HG02840 (cell line): ENCODE measurements around the gene STOML1.
"Not testable (repeated sequence)": the region's sequence is repeated elsewhere in the genome, so short reads cannot be mapped to it uniquely, and the experiment has no call there.

ENCODE experiments used
- ATAC-seq: cut with Tn5 transposase; IDR thresholded peaks from one replicate; pipeline ENCODE4 v1.9.1; 2021; ENCODE audit warnings: mild to moderate bottlenecking, moderate library complexity, moderate number of reproducible peaks; ENCODE audit not compliant: unreplicated experiment, low FRiP score

The STOML1 gene

DNA sequence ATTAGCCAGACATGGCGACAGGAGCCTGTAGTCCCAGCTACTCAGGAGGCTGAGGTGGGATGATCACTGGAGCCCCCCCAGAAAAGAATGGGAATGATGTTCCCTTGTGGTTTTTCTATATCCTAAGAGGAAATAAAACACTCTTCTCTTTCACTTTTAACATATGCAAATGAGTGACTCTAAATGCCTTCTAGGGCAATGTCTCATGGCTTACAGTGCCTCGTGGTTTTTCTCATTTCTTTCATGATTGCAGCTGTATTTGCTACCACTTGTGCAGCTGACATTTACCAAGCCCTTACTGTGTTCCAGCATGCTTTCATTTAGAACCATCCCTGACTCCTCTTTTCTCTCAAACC, 26.4 kb downstream of the STOML1 start:
- ATAC-seq: no peak

DNA sequence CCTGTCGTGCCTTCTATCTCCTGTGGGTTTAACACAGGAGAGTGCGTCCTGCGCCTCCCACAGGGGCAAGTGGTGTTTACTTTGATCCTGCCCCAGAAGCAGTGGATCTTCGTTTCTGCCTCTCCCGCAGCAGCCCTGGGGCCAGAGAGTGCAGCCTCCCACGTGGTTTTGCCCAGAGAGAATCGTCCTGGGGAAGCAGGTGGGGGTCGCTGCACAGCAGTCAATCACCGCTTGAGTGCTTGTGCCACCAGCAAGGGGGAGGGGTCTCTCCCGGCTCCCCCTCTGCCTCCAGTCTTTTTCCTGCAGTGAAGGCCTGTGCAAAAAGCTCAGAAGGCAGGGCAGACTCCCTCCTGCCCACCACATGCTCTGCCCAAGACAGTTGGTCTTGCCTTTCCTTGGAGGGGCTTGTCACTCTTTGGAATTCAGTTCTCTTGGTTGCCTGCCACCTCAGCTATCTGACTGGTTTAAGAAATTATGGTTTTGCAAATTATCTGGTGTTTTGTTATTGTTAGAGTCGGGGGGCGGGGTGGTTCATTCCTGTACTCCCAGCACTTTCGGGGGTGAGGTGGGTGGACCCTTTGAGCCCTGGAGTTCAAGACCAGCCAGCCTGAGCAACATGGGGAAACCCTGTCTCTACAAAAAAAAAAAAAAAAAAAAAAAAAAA, 26.9 kb downstream of the STOML1 start:
- ATAC-seq: no peak

- ATAC-seq: no peak
Measured at GRCh38 chr15:73964736-73965093, 27.4 kb downstream of the STOML1 start.

DNA sequence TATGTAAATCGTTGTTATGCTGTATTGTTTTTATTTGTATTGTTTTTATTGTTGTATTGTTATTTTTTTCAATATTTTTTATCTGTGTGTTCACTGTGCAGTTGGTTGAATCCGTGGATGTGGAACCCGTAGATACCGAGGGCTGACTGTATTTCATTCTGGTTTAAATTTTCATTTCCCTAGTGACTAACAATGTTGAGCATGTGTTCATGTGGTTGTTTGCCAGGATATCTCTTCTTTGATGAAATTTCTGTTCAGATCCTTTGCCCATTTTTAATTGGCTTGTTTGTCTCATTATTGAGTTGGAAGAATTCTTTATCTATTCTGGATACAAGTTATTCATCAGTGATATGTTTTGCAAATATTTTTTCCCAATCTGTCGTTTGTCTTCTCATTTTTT, 29.7 kb downstream of the STOML1 start:
- no peak for ATAC-seq

GRCh38 chr15:73960472-73961070, 31.5 kb downstream of the STOML1 start:
- not testable (repeated sequence) for ATAC-seq

GRCh38 chr15:73959801-73960200, 32.3 kb downstream of the STOML1 start:
- ATAC-seq: no peak

DNA sequence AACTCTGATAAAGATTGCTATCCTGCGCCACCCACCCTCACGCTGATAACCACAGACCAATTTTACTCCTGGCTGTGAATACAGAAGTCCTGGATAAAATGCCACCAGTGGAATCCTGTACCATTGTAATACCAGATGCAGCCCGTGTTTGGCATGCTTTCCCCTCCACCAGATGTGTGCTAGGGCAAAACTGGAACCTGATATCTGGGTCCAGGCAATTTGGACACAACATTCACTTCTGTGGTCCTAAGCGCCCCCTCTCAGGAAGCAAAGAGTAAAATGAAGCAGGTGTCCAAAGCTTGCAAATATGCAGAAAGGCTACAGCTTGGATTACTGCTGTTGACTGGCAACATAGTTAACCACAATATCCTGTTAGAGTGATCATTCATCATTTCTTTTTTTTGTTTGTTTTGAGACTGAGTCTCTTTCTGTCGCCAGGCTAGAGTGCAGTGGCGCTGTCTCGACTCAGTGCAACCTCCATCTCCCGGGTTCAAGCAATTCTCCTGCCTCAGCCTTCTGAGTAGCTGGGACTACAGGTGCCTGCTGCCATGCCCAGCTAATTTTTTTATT, 33.0 kb downstream of the STOML1 start:
- ATAC-seq: no peak

GRCh38 chr15:73957785-73958184, 34.3 kb downstream of the STOML1 start:
- ATAC-seq: no peak

DNA sequence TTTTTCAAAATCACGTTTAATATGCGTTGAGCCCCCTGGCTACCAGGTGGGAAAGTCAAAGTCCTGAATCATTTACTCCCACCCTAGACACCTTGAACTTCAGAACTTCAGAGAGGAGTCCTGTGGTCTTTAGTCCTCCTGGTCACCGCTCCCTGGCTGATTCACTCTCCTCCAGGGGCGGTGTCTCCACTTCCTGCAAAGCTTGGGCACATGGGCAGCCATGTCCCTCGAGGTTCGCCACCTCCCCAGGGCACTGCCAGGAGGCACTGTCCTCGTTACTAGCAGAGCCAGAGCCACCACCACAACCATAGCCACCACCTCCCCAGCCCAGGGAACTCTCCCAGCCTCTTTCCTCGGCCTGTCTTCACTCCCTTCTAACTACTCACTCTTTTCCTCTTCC, 34.8 kb downstream of the STOML1 start:
- ATAC-seq: no peak

DNA sequence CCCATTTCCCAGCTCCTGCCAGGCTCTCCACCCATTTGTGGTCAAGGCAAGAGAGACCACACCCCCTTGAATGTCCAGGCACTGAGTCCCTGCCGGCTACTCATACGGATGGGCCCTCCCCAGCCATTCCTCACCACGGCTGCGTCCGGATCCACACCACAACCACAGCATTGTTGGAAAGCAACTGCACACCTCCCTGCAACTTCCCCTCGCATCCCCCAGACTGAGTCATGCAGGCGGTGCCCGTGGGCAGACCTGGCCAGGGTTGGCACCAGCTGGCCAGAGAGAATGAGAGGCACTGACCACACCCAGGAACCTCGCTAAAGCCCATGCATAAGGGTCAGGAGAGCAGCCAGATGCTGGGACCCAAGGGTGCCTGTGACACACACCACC, 35.4 kb downstream of the STOML1 start:
- no peak for ATAC-seq

DNA sequence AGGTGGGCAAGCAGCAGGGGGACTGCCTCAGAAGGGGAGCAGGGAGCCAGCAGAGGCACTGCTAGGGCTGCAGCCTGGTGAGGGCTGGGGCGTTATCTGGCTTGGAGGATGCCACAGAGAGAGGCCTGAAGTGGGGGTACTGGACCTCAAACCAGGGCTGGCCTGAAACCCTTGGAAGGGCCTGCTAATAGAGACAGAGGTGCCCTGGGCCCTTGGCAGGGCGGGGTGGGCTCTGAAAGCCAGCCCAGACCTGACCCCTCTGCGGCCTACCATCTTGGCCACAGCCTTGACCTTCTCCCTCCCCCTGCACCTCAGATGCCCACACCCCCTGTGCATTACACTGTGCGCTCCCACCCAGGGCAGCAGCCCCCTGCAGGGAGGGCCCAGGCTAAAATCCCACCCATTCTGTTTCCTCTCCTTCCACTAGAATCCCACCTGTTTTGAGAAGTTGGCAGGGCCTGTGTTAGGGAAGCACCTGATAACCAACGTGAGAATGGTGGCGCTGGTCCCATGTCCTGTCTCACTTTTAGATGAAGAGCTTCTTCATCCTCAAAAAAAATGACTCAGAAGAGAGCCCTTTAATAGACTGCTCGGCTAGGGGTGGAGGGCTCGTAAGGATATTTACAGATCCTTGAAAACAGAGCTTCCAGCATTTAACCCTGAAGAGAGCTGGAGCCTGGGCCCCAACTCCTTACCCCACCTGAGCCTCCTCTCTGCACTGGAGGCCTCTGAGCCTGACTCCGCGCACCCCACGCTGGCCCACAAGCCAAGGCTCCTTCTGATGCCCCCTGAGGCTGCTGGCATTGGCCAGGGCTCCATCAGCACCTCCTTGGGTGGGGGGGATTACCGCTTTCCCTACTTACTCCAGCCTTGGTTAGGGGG, 36.0 kb downstream of the STOML1 start:
- ATAC-seq: no peak

- no peak for ATAC-seq
Measured at GRCh38 chr15:73955326-73955725, 36.8 kb downstream of the STOML1 start.

- ATAC-seq: no peak
Measured at GRCh38 chr15:73954188-73955145, 37.6 kb downstream of the STOML1 start.

DNA sequence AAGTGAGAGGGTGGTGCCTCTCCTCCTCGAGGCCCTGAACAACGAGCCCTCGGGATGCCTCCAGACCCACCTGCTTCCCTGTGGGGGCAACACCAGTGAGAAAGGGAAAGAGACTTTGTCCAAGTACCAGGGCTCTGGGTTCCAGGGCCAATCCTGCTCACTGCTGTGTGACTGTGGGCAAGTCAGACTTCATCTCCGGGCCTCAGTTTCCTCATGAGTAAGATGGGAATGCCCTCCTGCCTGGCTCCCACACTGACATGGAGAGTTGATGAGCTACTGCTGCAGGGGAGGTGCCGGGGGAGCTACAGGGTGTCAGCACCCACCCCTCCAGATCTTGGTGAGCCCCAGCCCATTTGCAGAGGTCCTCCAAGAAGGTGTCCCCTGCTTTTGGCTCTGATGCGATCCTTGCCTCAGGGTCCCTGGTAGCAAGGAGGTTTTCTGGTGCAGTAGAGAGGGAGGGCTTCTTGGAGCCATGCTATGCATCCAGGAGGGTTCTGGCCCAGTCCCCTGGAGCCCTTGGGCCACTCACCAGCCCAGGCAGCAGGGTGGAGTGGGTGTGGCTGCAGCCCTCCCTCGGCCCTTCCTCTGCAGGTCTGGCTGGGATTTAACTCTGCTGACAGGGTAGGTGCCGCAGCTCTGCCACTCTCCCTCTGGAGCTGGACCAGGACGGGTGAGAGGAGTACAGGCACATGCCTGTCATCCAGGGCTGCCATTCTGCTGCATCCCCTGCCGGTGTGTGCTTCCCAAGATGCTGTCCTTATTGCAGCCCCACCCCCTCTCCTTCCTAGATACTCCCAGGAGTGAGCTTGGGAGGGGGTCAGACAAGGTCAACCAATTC, 39.0 kb downstream of the STOML1 start:
- ATAC-seq: no peak

DNA sequence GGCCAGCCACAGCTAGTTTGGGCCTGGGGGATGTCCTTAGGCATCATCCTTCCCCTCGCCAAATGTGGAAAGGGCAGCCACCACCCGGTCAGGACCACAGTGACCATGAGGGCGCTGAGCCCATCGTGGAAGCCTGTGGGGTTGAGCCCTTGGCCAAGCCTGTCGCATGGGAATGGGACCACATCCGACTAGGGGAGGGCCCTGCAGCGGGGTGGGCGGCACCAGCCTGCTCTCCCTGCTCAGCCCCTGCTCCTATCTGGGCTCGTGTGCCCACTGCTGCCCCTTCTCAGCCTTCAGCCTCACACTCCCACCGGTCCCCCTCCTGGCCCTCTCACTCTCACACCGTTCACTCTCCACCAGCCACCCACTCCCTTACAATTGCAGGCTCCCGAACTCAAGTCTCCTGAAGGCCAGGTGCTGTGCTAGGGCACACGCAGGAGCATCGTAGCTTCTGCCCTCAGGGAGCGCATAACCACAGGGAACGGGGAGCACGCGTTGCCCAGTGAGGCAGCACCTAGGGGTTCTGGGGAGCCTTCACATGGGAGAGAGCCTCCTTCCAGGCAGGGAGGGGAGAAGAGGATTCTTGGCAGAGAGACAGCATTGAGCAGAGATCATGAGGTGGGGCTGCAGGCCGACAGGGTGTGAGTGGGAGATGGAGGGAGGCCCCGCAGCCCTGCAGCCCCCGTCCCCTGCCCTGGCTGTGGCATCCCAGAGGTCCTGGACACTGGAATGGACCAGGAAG, 39.8 kb downstream of the STOML1 start:
- no peak for ATAC-seq

DNA sequence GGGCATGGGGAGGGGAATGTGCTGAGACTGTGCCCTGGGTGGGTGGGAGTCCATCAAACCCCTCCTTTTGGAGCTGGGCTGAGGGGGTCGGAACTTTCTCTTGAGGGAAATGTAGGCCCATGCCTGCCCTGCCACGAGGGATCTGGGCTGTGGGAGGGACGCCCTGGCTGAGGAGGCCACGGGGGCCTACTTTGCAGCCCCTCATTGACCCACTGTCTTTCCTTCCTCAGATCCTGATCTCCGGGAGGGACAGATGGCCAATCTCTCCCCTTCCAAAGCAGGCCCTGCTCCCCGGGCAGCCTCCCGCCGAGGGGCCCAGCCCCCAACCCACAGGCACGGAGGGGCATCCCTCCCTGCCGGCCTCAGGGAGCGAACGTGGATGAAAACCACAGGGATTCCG, 40.5 kb downstream of the STOML1 start:
- ATAC-seq: no peak

DNA sequence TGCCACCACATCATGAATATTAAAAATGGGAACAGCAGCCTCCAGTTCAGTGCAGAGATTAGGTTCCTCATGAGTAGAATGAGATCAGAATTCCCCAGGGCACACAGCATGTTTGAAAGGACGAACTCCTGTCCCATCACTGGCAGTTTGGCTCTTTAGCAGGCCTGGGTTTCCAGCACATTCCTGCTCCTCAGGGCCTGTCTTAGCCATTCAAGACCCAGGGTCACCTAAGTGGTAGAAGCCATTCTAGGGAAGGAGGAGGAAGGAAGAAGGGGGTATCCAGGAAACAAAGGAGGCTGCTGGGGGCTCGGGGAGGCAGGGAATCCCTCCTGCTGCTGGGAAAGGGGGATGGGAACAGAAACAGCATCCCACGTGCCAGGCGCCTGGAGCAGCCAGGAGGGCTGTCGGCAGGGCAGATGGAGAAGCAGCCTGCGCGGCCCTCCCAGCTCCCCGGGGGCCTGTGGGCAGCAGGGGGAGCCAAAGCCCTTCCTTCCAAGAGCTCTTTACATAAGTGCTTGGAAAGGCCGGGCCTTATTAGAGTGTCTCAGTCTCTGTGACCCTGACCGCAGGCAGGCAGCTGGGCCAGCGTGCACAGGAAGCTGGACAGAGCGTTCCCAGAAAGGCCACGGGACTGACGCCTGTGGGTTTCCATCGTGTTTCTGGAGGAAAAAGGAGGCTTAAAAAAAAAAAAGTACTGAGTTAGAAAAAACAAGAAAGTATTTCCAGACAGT, 41.1 kb downstream of the STOML1 start:
- ATAC-seq: no peak

GRCh38 chr15:73950479-73950830, 41.6 kb downstream of the STOML1 start:
- no peak for ATAC-seq
